ENCODE measurements around the gene OR2T1.
"Not testable (repeated sequence)": the region's sequence is repeated elsewhere in the genome, so short reads cannot be mapped to it uniquely, and the experiment has no call there.

OR2T1 gene

DNA sequence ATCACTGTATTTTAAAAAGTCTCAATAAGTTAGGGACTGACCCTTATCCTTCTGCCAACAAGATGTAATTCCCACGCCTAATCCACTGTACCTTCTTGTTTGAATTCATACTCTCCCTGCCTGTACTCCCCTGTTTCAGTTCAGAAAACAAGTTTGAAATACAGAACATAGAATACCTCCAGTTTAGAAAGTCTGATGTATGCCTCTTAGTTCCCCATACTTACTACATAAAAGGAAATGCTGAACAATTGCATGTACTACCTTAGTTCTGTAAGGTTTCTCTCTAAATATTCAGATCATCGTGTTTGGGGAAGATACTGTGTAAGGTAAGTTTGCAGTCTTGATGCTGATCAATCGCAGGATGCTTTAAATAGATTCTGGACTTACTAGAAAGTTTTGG lies 33.5 kb downstream of the OR2T1 start:
- not testable (repeated sequence) for DNase-seq

GRCh38 chr1:248438668-248439067 lies 35.8 kb downstream of the OR2T1 start:
- DNase-seq = not testable (repeated sequence)

- not testable (repeated sequence) for DNase-seq
These were observed 36.4 kb downstream of the OR2T1 start for GRCh38 chr1:248439283-248439682.

DNA sequence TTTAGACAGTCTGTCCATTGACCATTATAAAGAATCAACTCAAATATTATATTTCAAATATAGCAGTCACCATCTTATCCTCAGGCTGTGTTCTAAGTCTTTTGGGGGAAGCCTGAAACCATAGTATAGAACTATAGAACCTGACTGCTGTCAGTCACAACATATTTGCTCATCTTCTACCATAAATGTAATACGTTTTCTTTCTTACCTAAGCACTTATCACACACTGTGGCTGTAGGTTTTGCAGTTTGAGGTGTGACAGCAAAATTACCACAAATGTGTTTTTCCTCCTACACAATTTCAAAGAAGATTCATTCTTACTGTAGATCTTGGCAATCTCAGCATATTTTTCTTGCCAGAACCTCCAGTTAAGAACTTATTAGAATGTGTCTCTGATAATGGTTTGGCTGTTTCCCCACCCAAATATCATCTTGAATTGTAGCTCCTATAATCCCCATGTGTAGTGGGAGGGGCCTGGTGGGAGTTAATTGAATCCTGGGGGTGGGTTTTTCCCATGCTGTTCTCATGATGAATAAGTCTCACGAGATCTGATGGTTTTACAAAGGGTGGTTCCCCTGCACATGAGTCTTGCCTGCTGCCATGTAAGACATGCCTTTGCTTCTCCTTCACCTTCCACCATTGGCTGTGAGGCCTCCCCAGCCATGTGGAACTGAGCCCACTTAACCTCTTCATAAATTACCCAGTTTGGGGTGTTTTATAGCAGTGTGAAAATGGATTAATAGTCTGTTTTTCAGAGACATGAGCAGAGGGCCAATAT lies 39.8 kb downstream of the OR2T1 start:
- not testable (repeated sequence) for DNase-seq

DNA sequence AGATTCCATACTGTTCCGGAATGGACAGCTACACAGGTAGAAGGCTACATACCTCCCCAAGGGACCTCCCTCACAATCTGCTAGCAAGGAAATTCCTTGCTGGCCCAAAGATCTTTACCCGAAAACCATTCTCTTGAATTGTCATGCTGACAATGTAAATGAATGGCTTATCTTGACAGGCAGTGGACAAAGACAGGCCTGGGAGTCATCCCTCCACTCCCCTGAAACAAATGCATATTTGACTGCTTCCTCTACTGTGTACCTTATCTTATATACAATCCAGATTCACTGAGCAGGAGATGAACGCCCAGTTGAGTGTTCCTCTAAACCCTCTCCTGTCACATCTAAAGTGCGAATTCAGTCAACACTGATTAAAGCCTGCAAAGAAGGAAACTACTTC lies 41.8 kb downstream of the OR2T1 start:
- not testable (repeated sequence) for DNase-seq

DNA sequence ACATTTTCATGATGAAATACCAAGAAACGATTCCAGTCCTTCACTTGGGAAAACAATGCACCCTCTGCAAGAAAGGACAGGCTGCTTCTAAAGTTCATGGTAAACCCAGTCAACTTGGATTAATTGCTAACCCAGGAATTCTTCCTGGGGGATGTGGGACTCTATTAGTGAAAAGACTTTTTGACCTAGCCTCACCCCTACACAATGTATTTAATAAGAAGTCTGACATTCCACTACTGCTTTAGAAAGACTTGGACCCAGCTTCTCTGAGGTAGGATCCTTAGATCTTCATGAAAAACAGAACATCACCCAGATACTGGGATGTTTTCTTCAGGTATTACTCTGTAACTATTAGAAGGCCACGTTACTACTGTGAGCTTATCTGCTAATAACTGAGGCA lies 42.6 kb downstream of the OR2T1 start, which contains the start of gene OR2T2:
TSS of gene OR2T2 (plus strand) at position 239 of the 400 bp plus-strand sequence. CDS start 7,161 bp downstream, outside the sequence.
- not testable (repeated sequence) for DNase-seq

DNA sequence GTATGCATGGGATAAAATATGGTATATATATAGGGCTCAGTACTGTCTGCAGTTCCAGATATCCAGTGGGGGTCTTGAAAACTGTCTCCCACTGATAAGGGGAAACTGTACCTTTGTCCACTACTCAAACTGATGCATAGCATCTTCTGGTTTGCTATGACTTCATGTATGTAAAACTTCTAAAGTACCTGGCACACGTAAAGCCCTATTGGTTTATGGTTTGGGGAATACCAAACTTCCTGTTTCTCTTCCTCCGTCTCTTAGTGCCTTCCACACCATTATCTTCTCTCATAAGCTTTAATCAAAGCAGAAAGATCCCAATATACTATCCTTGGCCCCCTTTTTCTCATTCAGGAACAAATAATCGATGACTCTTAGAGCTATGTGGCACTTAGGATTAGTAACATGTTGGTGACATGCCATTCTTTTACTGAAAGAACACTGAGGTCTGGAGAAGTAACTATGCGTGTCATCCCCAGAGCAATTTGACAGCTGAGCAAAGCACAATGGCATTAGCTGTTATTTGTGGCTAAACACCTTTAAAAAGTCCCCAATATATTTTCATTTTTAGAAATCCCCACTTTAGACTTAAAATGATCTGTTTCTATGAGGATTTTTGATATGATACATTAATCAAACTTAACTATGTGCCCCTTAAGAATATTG lies 45.7 kb downstream of the OR2T1 start:
- DNase-seq = not testable (repeated sequence)

GRCh38 chr1:248449821-248450465 lies 47.1 kb downstream of the OR2T1 start:
- DNase-seq = not testable (repeated sequence)

DNA sequence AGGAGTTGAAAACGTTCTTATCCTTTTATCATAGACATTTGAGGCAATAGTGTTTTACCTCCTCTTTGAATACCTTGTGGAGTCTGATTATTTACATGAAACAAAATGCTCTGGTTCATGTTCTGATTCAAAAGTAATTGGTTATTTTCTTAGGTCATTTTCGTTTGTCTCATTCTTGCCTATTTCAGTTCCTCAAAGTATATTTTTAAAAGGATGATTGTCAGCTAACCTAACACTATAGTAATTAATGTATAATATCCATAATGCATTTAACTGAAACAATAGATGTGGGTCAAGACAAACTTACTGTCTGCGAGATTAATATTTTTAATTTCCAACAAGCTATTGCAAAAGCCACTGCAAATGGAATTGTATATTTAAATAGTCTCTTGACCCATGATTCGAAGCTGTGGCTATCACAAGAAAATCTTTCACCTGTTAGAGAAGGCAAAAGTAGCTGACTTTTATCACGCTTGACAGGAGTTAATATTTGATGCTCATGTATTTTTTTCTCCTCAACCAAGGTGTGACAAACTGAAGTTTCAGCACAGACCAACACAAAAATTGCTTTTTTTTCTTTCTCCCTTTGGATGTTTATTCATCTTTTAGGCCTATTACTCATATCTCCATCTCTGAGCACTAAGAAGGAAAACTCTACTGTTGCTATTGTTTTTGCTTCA lies 47.8 kb downstream of the OR2T1 start:
- DNase-seq = not testable (repeated sequence)

DNA sequence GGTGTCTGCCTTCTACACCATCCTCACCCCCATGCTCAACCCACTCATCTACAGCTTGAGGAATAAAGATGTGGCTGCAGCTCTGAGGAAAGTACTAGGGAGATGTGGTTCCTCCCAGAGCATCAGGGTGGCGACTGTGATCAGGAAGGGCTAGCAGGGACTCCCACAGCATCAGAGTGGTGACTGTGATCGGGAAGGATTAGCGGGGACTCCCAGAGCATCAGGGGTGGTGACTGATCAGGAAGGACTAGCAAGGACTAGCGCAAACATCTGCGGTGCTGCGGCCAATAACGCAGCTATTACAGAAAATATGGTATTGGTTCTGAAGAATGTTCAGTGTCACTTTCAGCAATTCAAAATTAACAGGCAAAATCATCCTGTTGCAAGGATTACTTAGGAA lies 50.8 kb downstream of the OR2T1 start:
- not testable (repeated sequence) for DNase-seq

GRCh38 chr1:248455045-248455444 lies 52.2 kb downstream of the OR2T1 start:
- not testable (repeated sequence) for DNase-seq

GRCh38 chr1:248456635-248457034 lies 53.8 kb downstream of the OR2T1 start:
- DNase-seq = not testable (repeated sequence)
